ENCODE results near the gene ADD3. TPM values are rescaled to one million over a fixed set of nuclear protein-coding genes. Genes with fewer than 3 reads are reported as not detected.
A peak's percentile ranks its signal among the peaks of the same experiment; 100 is the strongest.

Gene ADD3
- total RNA-seq, 1 experiment from 2014 or later = 32.4 TPM

DNA sequence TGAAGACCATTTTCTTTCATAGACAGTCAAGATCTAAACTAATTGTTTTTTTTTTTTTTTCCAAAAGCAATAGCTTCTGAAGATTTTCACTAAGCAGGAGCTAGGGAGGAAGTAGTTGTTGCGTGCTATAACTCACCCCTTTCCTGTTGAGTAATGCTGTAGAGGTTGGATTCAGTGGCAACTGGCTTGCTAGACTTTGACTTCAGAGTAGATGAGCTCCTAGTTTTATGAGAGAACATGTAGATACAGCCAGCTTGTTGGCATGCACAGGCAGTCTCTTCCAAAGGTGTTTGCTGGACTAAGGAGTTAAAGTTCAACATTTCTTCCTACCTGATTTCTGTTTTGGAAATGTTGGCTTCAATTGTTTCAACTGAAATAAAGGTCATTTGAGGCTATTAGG lies 133.4 kb downstream of the ADD3 start:
- ChIA-PET CTCF (interaction anchor here (0.6 to 0.7 kb wide), 2 partner anchors 70 to 257 kb away, joined by 11 to 12 read pairs; no protein-coding TSS in a partner anchor), POLR2A (interaction anchor here (0.5 kb wide), 1 partner anchor 346 kb away, joined by 4 read pairs; no protein-coding TSS in a partner anchor)
- BruUV-seq (replicated peaks) = no TSS peak
- DNase-seq (ENCODE audit: low read depth, low spot score) (no peak), ATAC-seq (no peak)
- Histone ChIP-seq H3K27ac (ENCODE audit: low read length) (no peak overlapping the region), H3K36me3 (ENCODE audit: control insufficient read depth, insufficient read depth, low read length) (no peaks in the 10 kb centered on the region), H3K9me3 (ENCODE audit: control insufficient read depth, insufficient read depth, low read depth, low read length) (no peaks in the 10 kb centered on the region), H3K4me3 (ENCODE audit: low read depth in 2 of 2, low read length in 2 of 2) (no peak overlapping the region), H3K4me1 (ENCODE audit: control insufficient read depth, insufficient read depth, low read length) (no peaks in the 10 kb centered on the region), H3K27me3 (ENCODE audit: control insufficient read depth, insufficient read depth, low read length) (no peaks in the 10 kb centered on the region; the same call in 1 of the 2 replicates)
- in situ Hi-C loops (cut with HindIII; ENCODE audit: low pct_unique_long_range_greater_than_20kb, low sequenced_read_pairs) = no loop called here
- intact Hi-C loops (cut with micrococcal nuclease; ENCODE audit: unreplicated experiment) = no loop called here
- TF ChIP-seq, protein P1, sequence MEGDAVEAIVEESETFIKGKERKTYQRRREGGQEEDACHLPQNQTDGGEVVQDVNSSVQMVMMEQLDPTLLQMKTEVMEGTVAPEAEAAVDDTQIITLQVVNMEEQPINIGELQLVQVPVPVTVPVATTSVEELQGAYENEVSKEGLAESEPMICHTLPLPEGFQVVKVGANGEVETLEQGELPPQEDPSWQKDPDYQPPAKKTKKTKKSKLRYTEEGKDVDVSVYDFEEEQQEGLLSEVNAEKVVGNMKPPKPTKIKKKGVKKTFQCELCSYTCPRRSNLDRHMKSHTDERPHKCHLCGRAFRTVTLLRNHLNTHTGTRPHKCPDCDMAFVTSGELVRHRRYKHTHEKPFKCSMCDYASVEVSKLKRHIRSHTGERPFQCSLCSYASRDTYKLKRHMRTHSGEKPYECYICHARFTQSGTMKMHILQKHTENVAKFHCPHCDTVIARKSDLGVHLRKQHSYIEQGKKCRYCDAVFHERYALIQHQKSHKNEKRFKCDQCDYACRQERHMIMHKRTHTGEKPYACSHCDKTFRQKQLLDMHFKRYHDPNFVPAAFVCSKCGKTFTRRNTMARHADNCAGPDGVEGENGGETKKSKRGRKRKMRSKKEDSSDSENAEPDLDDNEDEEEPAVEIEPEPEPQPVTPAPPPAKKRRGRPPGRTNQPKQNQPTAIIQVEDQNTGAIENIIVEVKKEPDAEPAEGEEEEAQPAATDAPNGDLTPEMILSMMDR (IDR thresholded peaks at IDR 0.05) = no peak
- TF ChIP-seq POLR2AphosphoS5 (IDR thresholded peaks at IDR 0.05; ENCODE audit: low read depth, low read length) (no peak), TCF7L2 (IDR thresholded peaks at IDR 0.05; ENCODE audit: low read depth, low read length) (no peak), REST (IDR thresholded peaks at IDR 0.05; ENCODE audit: insufficient read depth in 1 of 2, low read depth in 2 of 2, low read length in 1 of 2) (no peak), SIN3A (IDR thresholded peaks at IDR 0.05; ENCODE audit: borderline replicate concordance, insufficient read depth, low read depth, low read length) (no peak)

- no peak for TF ChIP-seq POLR2AphosphoS5 (IDR thresholded peaks at IDR 0.05; ENCODE audit: low read depth, low read length)
- TF ChIP-seq, protein P1 (IDR thresholded peaks at IDR 0.05) = no peak
- no peak for TF ChIP-seq SIN3A (IDR thresholded peaks at IDR 0.05; ENCODE audit: borderline replicate concordance, insufficient read depth, low read depth, low read length)
- TF ChIP-seq TCF7L2 (IDR thresholded peaks at IDR 0.05; ENCODE audit: low read depth, low read length) = no peak
- no peak for TF ChIP-seq REST (IDR thresholded peaks at IDR 0.05; ENCODE audit: insufficient read depth in 1 of 2, low read depth in 2 of 2, low read length in 1 of 2)
- ChIA-PET POLR2A (no interaction called here), CTCF (no interaction called here)
- ATAC-seq (peak; percentile 46; the same call in 1 of the 2 replicates), DNase-seq (ENCODE audit: low read depth, low spot score) (no peak)
- Histone ChIP-seq H3K9me3 (ENCODE audit: control insufficient read depth, insufficient read depth, low read depth, low read length) (no peaks in the 10 kb centered on the region), H3K4me3 (ENCODE audit: low read depth in 2 of 2, low read length in 2 of 2) (no peak overlapping the region), H3K27ac (ENCODE audit: low read length) (no peak overlapping the region), H3K4me1 (ENCODE audit: control insufficient read depth, insufficient read depth, low read length) (no peaks in the 10 kb centered on the region), H3K36me3 (ENCODE audit: control insufficient read depth, insufficient read depth, low read length) (no peaks in the 10 kb centered on the region), H3K27me3 (ENCODE audit: control insufficient read depth, insufficient read depth, low read length) (no peaks in the 10 kb centered on the region; the same call in 1 of the 2 replicates)
- in situ Hi-C loops (cut with HindIII; ENCODE audit: low pct_unique_long_range_greater_than_20kb, low sequenced_read_pairs) (no loop called here), intact Hi-C loops (cut with micrococcal nuclease; ENCODE audit: unreplicated experiment) (no loop called here)
- no TSS peak for BruUV-seq (replicated peaks)
These were observed 134.3 kb downstream of the ADD3 start for GRCh38 chr10:110141871-110142635.

Measured in Panc1 (cell line).